ENCODE measurements around the gene JTB. TPM values are rescaled to one million over a fixed set of nuclear protein-coding genes. Genes with fewer than 3 reads are reported as not detected.

Gene JTB
- total RNA-seq, 2 donors from 2014 or later: 151 to 177 TPM

DNA sequence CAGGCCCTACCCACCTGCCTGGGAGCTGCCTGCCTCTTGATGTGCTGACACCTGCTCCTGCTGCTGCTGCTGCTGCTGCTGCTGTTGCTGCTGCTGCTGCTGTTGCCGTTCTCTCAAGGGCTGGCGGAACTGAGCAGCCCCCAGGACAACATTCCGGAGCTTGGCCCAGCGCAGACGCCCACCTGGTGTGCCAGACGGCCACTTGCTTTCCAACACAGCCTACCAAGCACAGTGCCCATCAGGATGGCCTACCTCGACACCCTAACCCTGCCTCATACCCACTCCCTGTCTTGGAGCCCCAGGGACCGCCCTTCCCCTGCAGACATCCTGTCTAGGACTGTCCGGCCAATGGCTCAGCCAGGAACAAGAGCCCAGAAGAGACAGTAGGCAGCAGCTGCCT, 42.7 kb downstream of the JTB start:
- WGBS, 2 donors: 95 to 97% methylated on average over 7 to 9 of the region's 9 CpGs
- no peaks in the 10 kb centered on the region for H3K27me3 ChIP-seq
- H3K4me1 ChIP-seq: no peaks in the 10 kb centered on the region
- no peak for ATAC-seq
- no peaks in the 10 kb centered on the region for H3K9me3 ChIP-seq
- peaks cover 5 to 31% of the 10 kb centered on the region in 2 donors for H3K36me3 ChIP-seq (replicated peaks in 1 of 2; ENCODE audit: insufficient read depth in 1 of 2, low read depth in 2 of 2)
- TF ChIP-seq, protein P1, sequence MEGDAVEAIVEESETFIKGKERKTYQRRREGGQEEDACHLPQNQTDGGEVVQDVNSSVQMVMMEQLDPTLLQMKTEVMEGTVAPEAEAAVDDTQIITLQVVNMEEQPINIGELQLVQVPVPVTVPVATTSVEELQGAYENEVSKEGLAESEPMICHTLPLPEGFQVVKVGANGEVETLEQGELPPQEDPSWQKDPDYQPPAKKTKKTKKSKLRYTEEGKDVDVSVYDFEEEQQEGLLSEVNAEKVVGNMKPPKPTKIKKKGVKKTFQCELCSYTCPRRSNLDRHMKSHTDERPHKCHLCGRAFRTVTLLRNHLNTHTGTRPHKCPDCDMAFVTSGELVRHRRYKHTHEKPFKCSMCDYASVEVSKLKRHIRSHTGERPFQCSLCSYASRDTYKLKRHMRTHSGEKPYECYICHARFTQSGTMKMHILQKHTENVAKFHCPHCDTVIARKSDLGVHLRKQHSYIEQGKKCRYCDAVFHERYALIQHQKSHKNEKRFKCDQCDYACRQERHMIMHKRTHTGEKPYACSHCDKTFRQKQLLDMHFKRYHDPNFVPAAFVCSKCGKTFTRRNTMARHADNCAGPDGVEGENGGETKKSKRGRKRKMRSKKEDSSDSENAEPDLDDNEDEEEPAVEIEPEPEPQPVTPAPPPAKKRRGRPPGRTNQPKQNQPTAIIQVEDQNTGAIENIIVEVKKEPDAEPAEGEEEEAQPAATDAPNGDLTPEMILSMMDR (IDR thresholded peaks at IDR 0.05): no peak
- no peak for TF ChIP-seq POLR2A (IDR thresholded peaks at IDR 0.05)
- no peak for DNase-seq
- no peak overlapping the region for H3K4me3 ChIP-seq
- intact Hi-C loops (cut with DNase I): no loop called here
- no peak overlapping the region for H3K27ac ChIP-seq

DNA sequence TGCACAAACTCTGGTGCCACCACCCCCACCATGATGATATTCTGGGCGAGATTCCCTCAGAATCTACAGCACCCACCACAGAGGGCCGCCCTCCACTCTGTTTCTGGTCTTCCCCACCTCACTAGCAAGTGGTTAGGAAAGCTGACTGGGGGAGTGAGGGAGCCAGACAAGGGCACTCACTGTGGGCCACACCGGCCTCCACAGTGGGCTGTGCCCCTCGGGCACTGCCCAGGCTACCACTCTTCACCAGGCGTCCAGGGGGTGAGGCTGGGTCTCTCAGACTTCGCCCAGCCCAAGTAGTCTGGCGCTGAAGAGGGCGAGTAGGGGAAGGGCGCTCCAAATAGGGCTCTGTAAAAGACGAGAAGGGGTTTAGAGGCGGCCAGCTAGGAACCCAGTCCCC, 43.5 kb downstream of the JTB start:
- Histone ChIP-seq H3K4me1 (no peaks in the 10 kb centered on the region), H3K27me3 (no peaks in the 10 kb centered on the region), H3K27ac (no peak overlapping the region), H3K4me3 (no peak overlapping the region), H3K36me3 (replicated peaks in 1 of 2; ENCODE audit: insufficient read depth in 1 of 2, low read depth in 2 of 2) (peaks cover 5 to 30% of the 10 kb centered on the region in 2 donors), H3K9me3 (no peaks in the 10 kb centered on the region)
- no peak for TF ChIP-seq POLR2A (IDR thresholded peaks at IDR 0.05)
- TF ChIP-seq, protein P1 (IDR thresholded peaks at IDR 0.05): no peak
- intact Hi-C loops (cut with DNase I): no loop called here
- ATAC-seq (no peak), DNase-seq (no peak)
- 89 to 94% methylated on average over 11 of the region's 11 CpGs for WGBS, 2 donors

DNA sequence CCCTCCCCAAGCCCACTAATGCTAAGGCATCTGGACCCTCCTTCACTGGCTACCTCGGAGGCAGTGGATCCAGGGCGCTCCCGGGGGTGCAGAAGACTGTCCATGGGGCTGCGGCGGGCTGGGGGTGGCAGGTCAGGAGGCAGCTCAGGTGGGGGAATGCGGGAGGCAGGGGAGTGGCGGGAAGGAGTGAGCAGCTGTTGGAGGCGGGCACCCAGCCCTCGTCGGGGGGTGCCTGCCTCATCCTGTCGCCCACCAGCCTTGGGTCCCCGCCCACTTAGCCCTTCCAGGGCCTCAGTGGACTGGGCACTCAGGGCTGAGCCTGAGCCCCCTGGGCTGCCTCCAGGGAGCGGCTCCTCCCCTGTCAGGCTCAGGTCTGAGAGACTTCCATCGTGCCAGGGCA, 44.0 kb downstream of the JTB start:
- 89% methylated on average over 14 of the region's 14 CpGs; no CpG with 5 or more reads in 1 of the 2 donors for WGBS, 2 donors
- H3K9me3 ChIP-seq: no peaks in the 10 kb centered on the region
- peaks cover 5 to 30% of the 10 kb centered on the region in 2 donors for H3K36me3 ChIP-seq (replicated peaks in 1 of 2; ENCODE audit: insufficient read depth in 1 of 2, low read depth in 2 of 2)
- H3K27ac ChIP-seq: no peak overlapping the region
- no peaks in the 10 kb centered on the region for H3K27me3 ChIP-seq
- TF ChIP-seq, protein P1 (IDR thresholded peaks at IDR 0.05): no peak
- TF ChIP-seq POLR2A (IDR thresholded peaks at IDR 0.05): no peak
- no peak overlapping the region for H3K4me3 ChIP-seq
- DNase-seq (no peak), ATAC-seq (no peak)
- intact Hi-C loops (cut with DNase I): no loop called here
- H3K4me1 ChIP-seq: no peaks in the 10 kb centered on the region

DNA sequence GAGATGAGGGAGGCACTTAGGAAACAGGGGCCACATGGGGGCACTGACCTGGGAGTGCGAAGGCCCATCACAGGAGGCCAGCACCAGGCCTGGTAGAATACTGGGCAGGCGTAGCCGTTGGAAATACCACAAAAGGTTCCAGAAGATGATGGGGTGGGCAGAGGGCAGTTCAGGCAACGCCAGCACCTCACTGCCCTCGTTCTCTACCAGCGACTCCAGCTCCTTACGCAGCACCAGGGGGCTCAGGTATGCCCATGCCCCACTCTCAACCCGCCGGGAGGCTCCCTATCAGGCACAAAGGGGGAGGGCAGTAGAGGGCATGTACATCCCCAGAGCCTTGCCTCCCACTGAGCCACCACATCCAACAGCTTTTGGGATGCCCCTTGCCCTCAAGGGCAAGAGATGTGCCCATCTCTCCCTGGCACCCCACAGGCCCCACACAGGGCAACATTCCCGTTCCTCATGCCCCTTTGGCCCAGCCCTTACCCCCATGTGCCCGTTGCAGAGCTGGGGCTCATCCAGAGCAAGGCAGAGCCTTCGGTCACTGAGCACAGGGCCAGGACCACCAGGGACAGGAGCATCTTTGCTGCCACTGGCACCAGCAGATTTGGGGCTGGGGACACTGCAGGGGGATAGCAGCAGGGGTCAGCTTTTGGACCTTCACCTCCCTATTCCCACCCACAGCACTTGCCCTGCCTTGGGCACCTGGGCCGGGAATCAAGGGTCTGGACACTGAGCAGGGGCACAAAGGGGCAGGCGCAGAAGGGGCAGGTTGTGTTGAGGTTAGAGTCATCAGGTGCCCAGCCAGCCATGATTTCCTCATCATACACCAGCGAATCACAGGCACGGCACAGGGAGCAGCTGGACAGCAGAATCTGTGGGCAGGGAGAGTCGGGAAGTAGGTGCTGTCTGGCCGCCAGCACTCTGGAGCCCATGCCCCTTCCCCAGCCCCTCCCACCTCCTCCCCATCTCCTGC, 45.0 kb downstream of the JTB start:
- Histone ChIP-seq H3K27ac (no peak overlapping the region), H3K4me3 (no peak overlapping the region), H3K36me3 (replicated peaks in 1 of 2; ENCODE audit: insufficient read depth in 1 of 2, low read depth in 2 of 2) (peaks cover 5 to 28% of the 10 kb centered on the region in 2 donors), H3K27me3 (no peaks in the 10 kb centered on the region), H3K4me1 (no peaks in the 10 kb centered on the region), H3K9me3 (no peaks in the 10 kb centered on the region)
- ATAC-seq: no peak
- intact Hi-C loops (cut with DNase I): no loop called here
- 94 to 96% methylated on average over 6 to 18 of the region's 18 CpGs for WGBS, 2 donors
- no peak for DNase-seq
- TF ChIP-seq POLR2A (IDR thresholded peaks at IDR 0.05): no peak
- TF ChIP-seq, protein P1 (IDR thresholded peaks at IDR 0.05): no peak
